Measurements from ENCODE around the gene SPATC1L.

SPATC1L gene

DNA sequence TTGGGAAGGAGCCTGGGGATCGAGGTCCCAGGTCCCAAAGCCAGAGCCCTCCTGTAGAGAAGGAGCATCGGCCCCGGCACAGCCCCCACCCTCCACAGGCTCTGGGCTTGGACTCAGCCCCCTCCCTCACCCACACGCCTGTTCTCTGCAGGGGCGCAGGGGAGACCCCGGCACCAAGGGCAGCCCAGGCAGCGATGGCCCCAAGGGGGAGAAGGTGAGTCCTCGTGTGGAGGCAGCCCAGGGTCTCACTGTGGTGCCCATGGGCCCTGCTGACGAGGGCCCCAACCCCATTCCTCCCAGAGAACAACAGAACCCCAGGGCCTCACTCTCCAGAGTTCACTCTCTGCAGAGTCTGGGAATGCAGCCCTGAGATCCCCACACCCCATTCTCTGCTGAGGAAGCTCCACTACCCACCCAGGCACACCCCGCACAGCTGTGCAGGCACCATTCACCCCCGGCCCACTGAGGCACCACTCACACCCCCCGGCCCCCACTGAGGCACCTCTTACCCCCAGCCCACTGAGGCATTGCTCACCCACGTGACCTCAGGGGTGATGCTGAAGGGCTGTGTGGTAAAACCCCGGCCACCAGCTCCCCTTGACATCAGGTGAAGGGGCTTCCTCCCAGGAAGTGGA, 64.5 kb downstream of the SPATC1L start:
- H4K20me1 ChIP-seq: peaks cover 0 to 38% (median 0%) of the 10 kb centered on the region in 11 experiments; a peak in 7 of 22 replicates
- no peaks in the 10 kb centered on the region for H3K27me3 ChIP-seq
- H3K9me3 ChIP-seq (replicated peaks in 1 of 11): peaks cover 4 to 9% (median 6%) of the 10 kb centered on the region in 11 experiments
- no peak for TF ChIP-seq Cebpa-rat (IDR thresholded peaks at IDR 0.05)
- H3K27ac ChIP-seq: no peak overlapping the region
- peaks cover 0 to 64% (median 48%) of the 10 kb centered on the region in 10 experiments; a peak in 16 of 20 replicates for H3K4me1 ChIP-seq
- H3K36me3 ChIP-seq: peaks cover 3 to 15% (median 4%) of the 10 kb centered on the region in 11 experiments; a peak in 17 of 22 replicates
- peak overlapping the region in 8 of 11 experiments; percentile 36 to 72 (median 64); a peak in 14 of 22 replicates for H3K4me2 ChIP-seq
- H3K9ac ChIP-seq: no peak overlapping the region
- H3K4me3 ChIP-seq: no peak overlapping the region

DNA sequence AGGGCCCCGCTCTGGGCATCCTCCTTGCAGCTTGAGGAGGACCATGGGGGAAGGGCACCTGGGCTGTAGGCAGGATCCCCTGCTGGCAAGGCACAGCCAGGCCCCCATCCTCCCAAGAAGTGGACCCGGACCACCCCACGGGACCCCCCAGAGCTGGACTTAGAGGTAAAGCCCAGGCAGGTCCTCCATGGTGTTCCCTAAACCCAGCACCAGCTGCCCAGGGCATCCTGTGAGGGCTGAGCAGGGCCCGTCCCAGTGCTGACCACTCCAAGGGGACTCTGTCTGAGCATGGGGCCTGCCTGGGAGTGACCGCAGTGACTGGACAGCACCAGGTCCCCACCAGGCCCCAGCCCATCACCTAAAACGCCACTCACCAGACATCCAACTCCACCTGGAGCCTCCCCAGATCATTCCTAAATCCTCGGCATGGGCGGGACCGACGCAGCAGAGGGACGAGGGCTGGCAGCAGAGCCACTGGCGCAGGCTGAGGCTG, 65.1 kb downstream of the SPATC1L start:
- Histone ChIP-seq H3K36me3 (peaks cover 6 to 20% (median 7%) of the 10 kb centered on the region in 11 experiments; a peak in 17 of 22 replicates), H3K4me1 (peaks cover 0 to 64% (median 46%) of the 10 kb centered on the region in 10 experiments; a peak in 16 of 20 replicates), H4K20me1 (peaks cover 0 to 38% (median 0%) of the 10 kb centered on the region in 11 experiments; a peak in 7 of 22 replicates), H3K9ac (no peak overlapping the region), H3K4me3 (no peak overlapping the region), H3K27ac (no peak overlapping the region), H3K9me3 (replicated peaks in 1 of 11) (peaks cover 7 to 13% (median 11%) of the 10 kb centered on the region in 11 experiments), H3K27me3 (no peaks in the 10 kb centered on the region), H3K4me2 (peak overlapping the region in 6 of 11 experiments; percentile 36 to 72 (median 68); a peak in 11 of 22 replicates)
- TF ChIP-seq Cebpa-rat (IDR thresholded peaks at IDR 0.05): no peak

DNA sequence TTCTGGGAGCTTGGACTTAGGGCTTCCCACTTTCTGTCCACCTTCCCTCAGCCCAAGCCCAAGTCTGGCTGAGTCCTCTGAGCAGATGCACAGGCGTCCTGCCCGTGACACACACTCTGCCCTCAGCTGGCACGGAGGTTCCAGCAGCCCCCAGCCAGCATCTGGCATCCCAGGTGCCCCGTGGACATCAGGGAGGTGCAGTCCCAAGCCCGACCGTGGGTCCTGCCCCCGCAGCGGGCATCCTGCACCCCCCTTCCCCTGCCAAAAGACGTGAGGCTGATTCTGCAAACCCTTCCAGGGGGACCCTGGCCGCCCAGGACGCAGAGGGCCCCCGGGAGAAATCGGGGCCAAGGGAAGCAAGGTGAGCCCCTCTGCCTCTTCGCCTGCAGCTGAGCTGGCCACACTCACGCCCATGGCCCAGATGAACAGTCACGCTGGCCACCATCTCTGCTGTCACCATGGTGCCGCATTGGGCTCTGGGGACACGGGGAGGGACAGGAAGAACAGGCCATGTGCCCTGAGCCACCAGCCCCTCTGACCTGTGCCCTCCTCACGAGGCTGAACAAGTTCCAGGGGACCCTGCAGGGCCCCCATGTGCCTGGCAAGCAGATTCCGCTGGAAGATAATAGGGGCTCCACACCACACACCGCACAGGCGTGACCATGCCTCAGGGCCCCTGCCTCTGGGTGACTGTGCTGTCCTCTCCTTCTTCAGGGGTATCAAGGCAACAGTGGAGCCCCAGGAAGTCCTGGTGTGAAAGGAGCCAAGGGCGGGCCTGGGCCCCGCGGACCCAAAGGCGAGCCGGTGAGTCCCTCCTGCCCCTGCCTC, 65.7 kb downstream of the SPATC1L start:
- Histone ChIP-seq H4K20me1 (peaks cover 0 to 38% (median 0%) of the 10 kb centered on the region in 11 experiments; a peak in 7 of 22 replicates), H3K36me3 (peaks cover 6 to 25% (median 11%) of the 10 kb centered on the region in 11 experiments; a peak in 17 of 22 replicates), H3K27me3 (no peaks in the 10 kb centered on the region), H3K9ac (no peak overlapping the region), H3K4me1 (peaks cover 0 to 64% (median 46%) of the 10 kb centered on the region in 10 experiments; a peak in 16 of 20 replicates), H3K4me2 (peak overlapping the region in 6 of 11 experiments; percentile 36 to 73 (median 71); a peak in 8 of 22 replicates), H3K27ac (no peak overlapping the region), H3K9me3 (replicated peaks in 1 of 11) (peaks cover 10 to 19% (median 13%) of the 10 kb centered on the region in 11 experiments), H3K4me3 (no peak overlapping the region)
- TF ChIP-seq Cebpa-rat (IDR thresholded peaks at IDR 0.05): no peak

DNA sequence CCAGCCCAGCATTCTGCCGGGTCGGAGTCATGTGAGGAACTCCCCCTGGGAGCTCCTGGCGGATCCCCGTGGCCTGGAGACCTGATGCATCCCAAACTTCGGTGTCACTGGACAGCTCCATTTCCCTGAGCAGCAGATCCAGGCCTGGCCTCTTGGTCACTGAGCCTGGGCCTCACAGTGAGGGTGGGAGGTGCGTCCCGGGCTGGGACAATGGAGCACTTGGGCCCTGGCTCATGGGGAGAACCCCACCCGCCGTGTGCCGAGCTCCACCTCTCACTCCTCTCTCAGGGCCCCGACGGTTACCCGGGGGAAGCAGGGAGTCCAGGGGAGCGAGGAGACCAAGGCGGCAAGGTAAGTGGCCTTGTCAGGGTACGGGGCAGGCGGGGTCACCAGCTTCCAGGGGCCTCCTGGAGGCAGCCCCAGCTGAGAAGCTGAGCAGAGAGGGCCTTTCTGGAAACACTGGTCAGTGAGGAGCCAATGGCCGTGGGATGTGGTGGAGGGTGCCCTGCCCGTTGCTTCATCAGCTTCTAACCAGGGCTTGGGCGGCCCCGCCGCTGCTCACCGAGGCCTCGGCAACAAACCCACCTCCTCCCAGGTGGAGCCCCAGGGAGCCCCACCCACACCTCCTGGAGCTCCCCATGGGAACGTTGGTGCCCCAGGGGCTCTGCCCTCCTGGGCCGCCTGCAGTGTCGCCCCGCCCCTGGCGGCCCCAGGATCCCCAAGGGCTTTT, 66.5 kb downstream of the SPATC1L start:
- Histone ChIP-seq H3K4me2 (peak overlapping the region in 7 of 11 experiments; percentile 20 to 73 (median 50); a peak in 11 of 22 replicates), H3K36me3 (peaks cover 9 to 33% (median 17%) of the 10 kb centered on the region in 11 experiments; a peak in 17 of 22 replicates), H3K27ac (no peak overlapping the region)

DNA sequence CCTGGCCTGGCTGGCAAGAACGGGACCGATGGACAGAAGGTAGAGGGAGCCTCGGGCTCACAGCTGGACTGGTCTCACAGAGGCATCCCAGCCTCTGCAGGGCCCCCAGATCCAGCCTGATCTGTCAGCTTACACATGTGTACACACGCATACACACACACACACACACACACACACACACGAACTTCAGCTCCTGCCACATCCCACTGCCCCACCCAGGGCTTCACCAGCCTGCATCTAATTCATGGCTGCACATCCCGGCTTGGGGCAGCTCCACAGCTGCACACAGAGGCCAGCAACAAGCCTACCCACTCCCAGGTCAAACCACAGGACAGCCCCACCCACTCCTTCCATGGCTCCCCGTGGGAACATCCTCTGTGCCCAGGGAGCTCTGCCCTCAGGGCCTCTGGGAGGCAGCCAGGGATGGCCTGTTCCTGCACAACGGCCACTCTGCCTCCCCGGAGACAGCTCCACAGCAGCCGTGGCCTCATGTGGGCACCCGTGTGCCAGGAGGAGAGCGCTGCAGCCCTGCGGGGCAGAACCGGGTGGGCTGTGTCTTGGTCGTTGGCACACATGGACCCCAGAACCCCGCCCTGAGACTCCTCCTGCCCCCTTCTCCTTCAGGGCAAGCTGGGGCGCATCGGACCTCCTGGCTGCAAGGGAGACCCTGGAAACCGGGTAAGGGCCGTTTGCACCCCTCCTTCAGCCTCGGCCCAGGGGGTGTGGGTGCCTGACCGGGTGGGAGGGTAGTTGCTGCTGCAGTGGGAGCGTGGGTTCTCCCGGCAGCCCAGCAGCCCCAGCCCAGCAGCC, 67.3 kb downstream of the SPATC1L start:
- H3K27ac ChIP-seq: no peak overlapping the region
- H3K9ac ChIP-seq: peak overlapping the region in 4 of 11 experiments; percentile 7 to 45 (median 26); a peak in 2 of 22 replicates
- H3K4me3 ChIP-seq: no peak overlapping the region
- H3K36me3 ChIP-seq: peaks cover 10 to 40% (median 22%) of the 10 kb centered on the region in 11 experiments; a peak in 17 of 22 replicates
- peaks cover 0 to 32% (median 0%) of the 10 kb centered on the region in 11 experiments; a peak in 7 of 22 replicates for H4K20me1 ChIP-seq
- H3K9me3 ChIP-seq (replicated peaks in 1 of 11): peaks cover 10 to 21% (median 14%) of the 10 kb centered on the region in 11 experiments
- H3K27me3 ChIP-seq: no peaks in the 10 kb centered on the region
- H3K4me1 ChIP-seq: peaks cover 0 to 60% (median 46%) of the 10 kb centered on the region in 10 experiments; a peak in 16 of 20 replicates
- H3K4me2 ChIP-seq: peak overlapping the region in 10 of 11 experiments; percentile 5 to 73 (median 48); a peak in 18 of 22 replicates
- no peak for TF ChIP-seq Cebpa-rat (IDR thresholded peaks at IDR 0.05)

More for the DNA sequence above, 66.5 kb downstream of the SPATC1L start:
- Histone ChIP-seq H4K20me1 (peaks cover 0 to 38% (median 0%) of the 10 kb centered on the region in 11 experiments; a peak in 7 of 22 replicates), H3K4me3 (no peak overlapping the region), H3K27me3 (no peaks in the 10 kb centered on the region), H3K4me1 (peaks cover 0 to 64% (median 46%) of the 10 kb centered on the region in 10 experiments; a peak in 16 of 20 replicates), H3K9ac (no peak overlapping the region), H3K9me3 (replicated peaks in 1 of 11) (peaks cover 10 to 21% (median 14%) of the 10 kb centered on the region in 11 experiments)
- TF ChIP-seq Cebpa-rat (IDR thresholded peaks at IDR 0.05): no peak

DNA sequence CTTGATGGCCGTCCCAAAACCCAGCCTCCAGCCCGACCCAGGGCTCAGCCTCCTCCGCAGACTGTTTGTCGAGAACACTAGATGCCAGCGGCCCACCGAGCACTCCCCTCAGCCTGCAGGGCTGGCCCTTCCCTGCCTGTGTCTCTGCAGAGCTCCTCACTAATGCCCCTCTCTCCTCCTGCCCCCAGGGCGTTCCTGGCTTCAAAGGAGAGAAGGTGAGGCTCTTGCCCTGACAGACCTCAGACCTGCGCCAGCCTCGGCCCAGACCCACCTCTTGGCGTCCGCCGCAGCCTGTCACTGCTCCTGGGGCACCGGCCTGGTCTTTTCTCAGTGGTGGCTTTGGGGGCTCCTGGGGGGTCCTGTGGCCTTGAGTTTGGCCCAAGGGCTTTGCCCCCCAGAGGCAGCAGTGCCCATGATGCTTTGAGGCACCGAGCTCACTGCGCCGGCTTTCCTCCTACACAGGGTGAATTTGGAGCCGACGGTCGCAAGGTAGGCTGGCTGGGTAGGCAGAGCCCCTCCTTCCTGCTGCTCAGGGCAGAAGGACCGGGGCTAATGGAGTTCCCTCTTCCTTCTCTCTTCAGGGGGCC, 68.0 kb downstream of the SPATC1L start:
- Histone ChIP-seq H3K4me3 (no peak overlapping the region), H3K27ac (no peak overlapping the region), H4K20me1 (peaks cover 0 to 31% (median 0%) of the 10 kb centered on the region in 11 experiments; a peak in 7 of 22 replicates), H3K9me3 (replicated peaks in 1 of 11) (peaks cover 10 to 21% (median 14%) of the 10 kb centered on the region in 11 experiments), H3K4me1 (peaks cover 0 to 57% (median 46%) of the 10 kb centered on the region in 10 experiments; a peak in 16 of 20 replicates), H3K27me3 (no peaks in the 10 kb centered on the region), H3K4me2 (peak overlapping the region in 8 of 11 experiments; percentile 39 to 73 (median 54); a peak in 14 of 22 replicates), H3K36me3 (peaks cover 10 to 42% (median 23%) of the 10 kb centered on the region in 11 experiments; a peak in 17 of 22 replicates), H3K9ac (peak overlapping the region in 3 of 11 experiments; percentile 7 to 34 (median 19); a peak in 1 of 22 replicates)
- TF ChIP-seq Cebpa-rat (IDR thresholded peaks at IDR 0.05): no peak
